SK-N-SH (cell line): Measurements from ENCODE around the gene DACH1. TPM values are rescaled to one million over a fixed set of nuclear protein-coding genes. Genes with fewer than 3 reads are reported as not detected.

Experiments used
- CTCF ChIA-PET: fragments of 300-600, 350-600 bp; formaldehyde crosslinking; extraction: SDS; loops from one replicate; lab custom pipeline; 2021; lab: Yijun Ruan, JAX
- POLR2A ChIA-PET: fragments of 350-600 bp; sonication (Branson Sonifier 250); formaldehyde crosslinking; extraction: SDS; loops from one replicate; lab custom pipeline; 2020; ENCODE audit warnings: antibody characterized with exemption, inconsistent platforms; lab: Yijun Ruan, JAX
- DNase-seq: peaks from one replicate; pipeline ENCODE4 v3.0.0; 2012
- H2AFZ ChIP-seq: fragments of 200-600 bp; sonication (generic); 2 replicates; pipeline ENCODE4 v1.8.1; 2016; ENCODE audit warnings: antibody characterized with exemption, mild to moderate bottlenecking, low read depth
- H3F3A ChIP-seq: fragments of 200-600 bp; sonication (generic); replicated peaks from 2 replicates; pipeline ENCODE3; 2016; ENCODE audit warnings: antibody characterized with exemption, mild to moderate bottlenecking; ENCODE audit not compliant: insufficient read depth
- H3K27ac ChIP-seq, 2 experiments: fragments of 200-500 bp in 1 of 2; fragments of 200-600 bp in 1 of 2; sonication (Bioruptor generic) in 1 of 2; sonication (generic), shearing (Covaris generic) in 1 of 2; 2 replicates each; pipeline versions ENCODE4 v1.5.1 to v1.6.1; 2014 to 2016; ENCODE audit warnings: low read depth in 2 of 2, inconsistent platforms in 1 of 2, low read length in 1 of 2, mild to moderate bottlenecking in 1 of 2, mixed read lengths in 1 of 2
- H3K27me3 ChIP-seq: fragments of 200-600 bp; sonication (generic), shearing (Covaris generic); 2 replicates; pipeline ENCODE4 v1.6.1; 2016; ENCODE audit warnings: mixed run types; ENCODE audit not compliant: insufficient read depth
- H3K36me3 ChIP-seq, 2 experiments: fragments of 200-500 bp in 1 of 2; fragments of 200-600 bp in 1 of 2; sonication (Bioruptor generic) in 1 of 2; sonication (generic) in 1 of 2; replicated peaks in 1 of 2; 2 replicates each; pipeline versions ENCODE3 to v1.5.1; 2014 to 2016; ENCODE audit warnings: low read length in 1 of 2, mild to moderate bottlenecking in 1 of 2; ENCODE audit not compliant: insufficient read depth in 2 of 2, control insufficient read depth in 1 of 2
- H3K4me1 ChIP-seq, 2 experiments: fragments of 200-500 bp in 1 of 2; fragments of 200-600 bp in 1 of 2; sonication (Bioruptor generic) in 1 of 2; sonication (generic), shearing (Covaris generic) in 1 of 2; 2 replicates each; pipeline versions ENCODE4 v1.5.1 to v1.6.1; 2014 to 2016; ENCODE audit warnings: low read depth in 1 of 2, low read length in 1 of 2, mixed run types in 1 of 2; ENCODE audit not compliant: insufficient read depth in 2 of 2, control insufficient read depth in 1 of 2
- H3K4me2 ChIP-seq: fragments of 200-600 bp; sonication (generic), shearing (Covaris generic); 2 replicates; pipeline ENCODE4 v1.6.1; 2017; ENCODE audit warnings: mixed run types
- H3K4me3 ChIP-seq, 2 experiments: fragments of 200-500 bp in 1 of 2; fragments of 200-600 bp in 1 of 2; sonication (Bioruptor generic) in 1 of 2; sonication (generic), shearing (Covaris generic) in 1 of 2; 2 replicates each; pipeline versions ENCODE4 v1.5.1 to v1.8.1; 2014 to 2016; ENCODE audit warnings: low read depth in 2 of 2, inconsistent platforms in 1 of 2, low read length in 1 of 2, mild to moderate bottlenecking in 1 of 2, mixed read lengths in 1 of 2, moderate library complexity in 1 of 2
- H3K79me2 ChIP-seq: fragments of 200-600 bp; sonication (generic); 2 replicates; pipeline ENCODE4 v1.8.1; 2017; ENCODE audit warnings: mild to moderate bottlenecking; ENCODE audit not compliant: insufficient read depth
- H3K9ac ChIP-seq: fragments of 200-600 bp; sonication (generic); 2 replicates; pipeline ENCODE4 v1.6.1; 2017; ENCODE audit warnings: mixed run types
- H3K9me2 ChIP-seq: fragments of 200-600 bp; sonication (generic); 2 replicates; pipeline ENCODE4 v1.6.1; 2017; ENCODE audit warnings: mixed run types
- H3K9me3 ChIP-seq: fragments of 200-600 bp; sonication (generic); 2 replicates; pipeline ENCODE4 v1.6.1; 2017; ENCODE audit warnings: mixed run types, mild to moderate bottlenecking, moderate library complexity
- H4K20me1 ChIP-seq: fragments of 200-600 bp; sonication (generic); 2 replicates; pipeline ENCODE4 v1.6.1; 2017; ENCODE audit warnings: mild to moderate bottlenecking, mixed run types; ENCODE audit not compliant: insufficient read depth
- CHD2 ChIP-seq: fragments of 150-350 bp; IDR thresholded peaks from 2 replicates; pipeline ENCODE4 v1.6.1; 2018; ENCODE audit warnings: low read length; ENCODE audit not compliant: partially characterized antibody
- EP300 ChIP-seq, 2 experiments: IDR thresholded peaks; 2 replicates each; pipeline versions ENCODE4 v1.4.0 to v1.6.1; 2012; ENCODE audit warnings: borderline replicate concordance in 1 of 2, low read depth in 1 of 2, low read length in 1 of 2
- MXI1 ChIP-seq: IDR thresholded peaks from 2 replicates; pipeline ENCODE4 v1.6.1; 2012; ENCODE audit warnings: mild to moderate bottlenecking, low read depth, low read length, improper control_type of control experiment
- RAD21 ChIP-seq: IDR thresholded peaks from 2 replicates; pipeline ENCODE4 v1.6.1; 2012; ENCODE audit warnings: mild to moderate bottlenecking, low read length
- SMC3 ChIP-seq: IDR thresholded peaks from 2 replicates; pipeline ENCODE4 v1.6.1; 2012; ENCODE audit warnings: low read depth, low read length, improper control_type of control experiment
- WGBS: methylation state at CpG from one replicate; pipeline ENCODE4 v1.1.6; 2017; ENCODE audit warnings: low lambda C conversion rate; 5-methylcytosine and 5-hydroxymethylcytosine counted together
- polyA plus RNA-seq, 3 experiments: library from polyadenylated mRNA; depleted of rRNA; stranded (reverse); fragments of >200 nt; gene quantifications; 2 replicates each; pipeline ENCODE4 v1.2.3, GENCODE V29; 2012
- TF ChIP-seq, protein P1 (sequence below): fragments of 150-350 bp; IDR thresholded peaks from 2 replicates; pipeline ENCODE4 v1.6.1; 2016; ENCODE audit warnings: mild to moderate bottlenecking, low read depth, low read length

Gene DACH1
- polyA plus RNA-seq, 1 of the 3 experiments (the other 2 are of a cell fraction), result 0.21 TPM

DNA sequence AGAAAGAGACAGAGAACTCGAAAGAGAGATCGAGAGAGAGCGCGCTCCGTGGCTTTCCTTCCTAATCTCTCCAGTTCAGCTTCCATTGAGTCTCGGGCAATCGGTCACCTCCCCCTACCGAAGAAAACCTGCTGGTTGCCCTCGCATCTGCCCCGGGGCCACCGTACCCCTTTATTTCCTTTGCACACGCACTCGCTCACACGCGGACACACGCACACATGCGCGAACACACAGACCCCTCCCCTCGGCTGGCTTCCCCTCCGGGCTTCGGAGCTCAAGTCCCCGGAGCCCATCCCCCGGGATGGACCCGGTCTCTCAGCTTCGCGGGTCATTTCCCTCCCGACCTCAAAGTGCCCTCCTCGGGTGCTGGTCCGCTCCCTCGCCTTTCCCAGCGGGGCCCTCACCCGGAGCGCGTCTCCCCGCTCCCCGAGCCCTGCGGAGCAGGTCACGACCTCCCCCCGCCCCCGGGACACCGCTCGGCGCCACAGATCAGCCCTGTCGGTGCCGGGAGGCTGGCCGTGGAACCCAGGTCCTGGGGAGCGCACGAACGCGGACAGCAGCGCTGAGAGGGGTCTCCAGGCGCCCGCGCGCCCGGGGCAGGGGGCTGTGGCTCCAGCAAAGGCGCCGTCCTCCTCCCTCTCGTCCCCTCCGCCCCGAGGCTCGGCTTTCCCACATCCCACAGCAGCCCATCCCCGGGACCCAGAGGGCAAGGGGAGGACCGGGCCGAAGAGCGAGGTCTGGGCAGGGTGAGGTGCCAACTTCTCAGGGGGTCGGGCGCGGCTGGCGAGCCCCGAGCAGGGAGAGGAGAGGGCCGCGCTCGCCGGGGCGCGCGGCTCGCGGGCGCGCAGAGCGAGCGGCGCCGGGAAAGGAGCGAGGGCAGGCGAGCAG is 1.8 kb downstream of the DACH1 start:
- Histone ChIP-seq H3K4me3 (peak overlapping the region; percentile 85 to 94), H3K9ac (no peak overlapping the region; the same call in 1 of the 2 replicates), H3K9me2 (no peaks in the 10 kb centered on the region), H3F3A (peaks cover 22% of the 10 kb centered on the region), H3K27me3 (0 out of 2 replicates have a peak, but pooled peaks cover 8% of the 10 kb centered on the region), H3K9me3 (no peaks in the 10 kb centered on the region), H4K20me1 (no peaks in the 10 kb centered on the region), H2AFZ (peak overlapping the region; percentile 86), H3K79me2 (no peaks in the 10 kb centered on the region), H3K4me1 (peaks cover 0 to 6% of the 10 kb centered on the region in 2 experiments; a peak in 2 of 4 replicates), H3K36me3 (no peaks in the 10 kb centered on the region), H3K4me2 (peak overlapping the region; percentile 95), H3K27ac (peak overlapping the region in 1 of 2 experiments; percentile 95; a peak in 2 of 4 replicates)
- ChIA-PET CTCF (interaction anchor here (0.7 to 5.4 kb wide), 3 partner anchors 14 to 715 kb away, joined by 3 to 29 read pairs (median 3); no protein-coding TSS in a partner anchor), POLR2A (interaction anchor here (1.0 kb wide), 1 partner anchor 244 kb away, joined by 5 read pairs; no protein-coding TSS in a partner anchor)
- DNase-seq, result peak; percentile 73
- 2% methylated on average over 36 of the region's 88 CpGs for WGBS
- TF ChIP-seq, protein P1, sequence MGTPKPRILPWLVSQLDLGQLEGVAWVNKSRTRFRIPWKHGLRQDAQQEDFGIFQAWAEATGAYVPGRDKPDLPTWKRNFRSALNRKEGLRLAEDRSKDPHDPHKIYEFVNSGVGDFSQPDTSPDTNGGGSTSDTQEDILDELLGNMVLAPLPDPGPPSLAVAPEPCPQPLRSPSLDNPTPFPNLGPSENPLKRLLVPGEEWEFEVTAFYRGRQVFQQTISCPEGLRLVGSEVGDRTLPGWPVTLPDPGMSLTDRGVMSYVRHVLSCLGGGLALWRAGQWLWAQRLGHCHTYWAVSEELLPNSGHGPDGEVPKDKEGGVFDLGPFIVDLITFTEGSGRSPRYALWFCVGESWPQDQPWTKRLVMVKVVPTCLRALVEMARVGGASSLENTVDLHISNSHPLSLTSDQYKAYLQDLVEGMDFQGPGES, result no peak
- TF ChIP-seq RAD21 (peak; percentile 4; the same call in 1 of the 2 replicates), CHD2 (no peak), SMC3 (0 out of 2 replicates have a peak, but pooled peaks have one; percentile 0), MXI1 (peak; percentile 1; the same call in 1 of the 2 replicates)

DNA sequence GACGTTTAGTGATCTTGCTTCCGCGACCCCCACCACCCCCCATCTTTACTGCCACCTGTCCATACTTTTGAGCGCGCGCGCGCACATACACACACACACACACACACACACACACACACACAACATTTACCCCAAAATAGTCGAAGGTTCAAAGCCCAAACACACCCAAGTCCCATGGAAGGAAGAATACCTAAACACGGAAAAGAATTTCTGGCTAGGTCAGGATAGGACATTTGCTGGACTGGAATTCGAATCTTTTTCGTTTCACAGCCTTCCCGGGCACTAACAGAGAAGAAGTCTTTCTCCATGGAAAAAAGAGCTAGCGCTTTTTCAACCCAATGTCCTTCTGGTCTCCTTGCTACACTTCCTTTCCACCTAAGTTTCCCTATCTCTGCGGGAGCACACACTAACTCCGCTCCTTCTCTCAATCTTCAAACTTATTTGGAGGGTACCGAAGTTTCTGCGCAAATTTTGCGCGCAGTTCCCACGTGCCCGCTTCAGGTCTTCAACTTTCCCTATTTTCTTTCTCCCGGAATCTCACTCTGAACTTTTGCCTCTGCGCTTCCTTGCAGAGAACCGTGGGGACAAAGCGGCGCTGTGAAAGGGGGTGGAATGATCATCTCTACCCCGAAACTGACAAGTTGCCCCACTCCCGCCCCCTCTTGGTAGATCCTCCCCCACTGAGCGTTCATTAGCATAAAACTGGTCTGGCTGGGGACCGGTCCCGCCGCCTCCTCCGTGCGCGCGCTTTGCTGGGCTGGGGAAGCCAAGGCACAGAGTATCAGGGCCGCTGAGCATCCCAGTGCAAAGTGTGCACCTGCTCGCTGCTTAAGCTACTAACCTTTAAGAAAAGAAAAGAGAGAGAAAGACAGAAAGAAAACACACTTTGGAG is 2.7 kb downstream of the DACH1 start:
- Histone ChIP-seq H3K27me3 (0 out of 2 replicates have a peak, but pooled peaks cover 8% of the 10 kb centered on the region), H3K9me2 (no peaks in the 10 kb centered on the region), H2AFZ (peak overlapping the region; percentile 86)
- TF ChIP-seq, protein P1, result no peak
- TF ChIP-seq SMC3 (0 out of 2 replicates have a peak, but pooled peaks have one; percentile 2), EP300 (IDR thresholded peaks at IDR 0.05; ENCODE audit: borderline replicate concordance in 1 of 2, low read depth in 1 of 2, low read length in 1 of 2) (peak in 1 of 2 experiments; percentile 25; a peak in 1 of 4 replicates), MXI1 (peak; percentile 67; the same call in 1 of the 2 replicates)
- TF ChIP-seq, all 33 proteins: peak for 3
- Histone ChIP-seq H3K9ac (no peak overlapping the region; the same call in 1 of the 2 replicates), H3K4me3 (peak overlapping the region; percentile 85 to 94), H3K79me2 (no peaks in the 10 kb centered on the region), H3K27ac (peak overlapping the region in 1 of 2 experiments; percentile 95; a peak in 2 of 4 replicates), H3F3A (peaks cover 22% of the 10 kb centered on the region), H3K9me3 (no peaks in the 10 kb centered on the region), H3K36me3 (no peaks in the 10 kb centered on the region), H4K20me1 (no peaks in the 10 kb centered on the region), H3K4me2 (peak overlapping the region; percentile 95), H3K4me1 (peaks cover 0 to 5% of the 10 kb centered on the region in 2 experiments; a peak in 2 of 4 replicates)
- WGBS, result 20% methylated on average over 39 of the region's 39 CpGs
- ChIA-PET POLR2A (interaction anchor here (0.8 to 1.0 kb wide), 2 partner anchors 243 to 338 kb away, joined by 3 to 5 read pairs; no protein-coding TSS in a partner anchor), CTCF (interaction anchor here (1.0 to 5.4 kb wide), 4 partner anchors 11 to 714 kb away, joined by 3 to 29 read pairs (median 4); no protein-coding TSS in a partner anchor)
- peak; percentile 68 for DNase-seq
